Fibroblast of mammary gland (primary cell): Measurements from ENCODE around the gene EVC2.
A peak's percentile ranks its signal among the peaks of the same experiment; 100 is the strongest.

ENCODE experiments used
- DNase-seq: peaks from one replicate; pipeline ENCODE4 v3.0.0-alpha.2; 2010; ENCODE audit warnings: low read depth
- H3K4me3 ChIP-seq: 2 replicates; pipeline ENCODE4 v1.5.1; 2011; ENCODE audit warnings: low read depth, mild to moderate bottlenecking, low read length, moderate library complexity; ENCODE audit not compliant: control insufficient read depth
- TF ChIP-seq, protein P1 (sequence below): conservative IDR thresholded peaks from 2 replicates; pipeline ENCODE4 v1.5.1; 2011; ENCODE audit warnings: low read depth, low read length, inconsistent platforms; ENCODE audit not compliant: control insufficient read depth, insufficient read depth

Gene EVC2

DNA sequence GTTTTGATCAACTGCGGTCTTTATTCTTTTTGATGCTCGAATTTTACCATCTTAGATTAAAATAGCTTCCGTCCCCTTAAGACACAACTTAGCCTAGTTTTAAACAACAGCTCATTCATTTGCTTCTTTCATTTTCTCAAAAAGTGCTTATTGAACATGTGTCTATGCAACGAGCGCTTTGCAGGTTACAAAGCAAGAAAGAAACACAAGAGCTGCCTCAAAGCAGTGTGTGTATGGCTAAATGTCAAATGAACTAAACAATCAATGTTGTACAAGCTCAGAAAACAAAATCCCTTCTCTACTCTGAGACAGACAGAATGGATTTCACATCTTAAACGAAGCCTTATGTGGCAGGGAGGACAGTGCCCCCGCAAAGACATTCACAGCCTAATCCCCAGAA lies 61.0 kb downstream of the EVC2 start:
- TF ChIP-seq, protein P1, sequence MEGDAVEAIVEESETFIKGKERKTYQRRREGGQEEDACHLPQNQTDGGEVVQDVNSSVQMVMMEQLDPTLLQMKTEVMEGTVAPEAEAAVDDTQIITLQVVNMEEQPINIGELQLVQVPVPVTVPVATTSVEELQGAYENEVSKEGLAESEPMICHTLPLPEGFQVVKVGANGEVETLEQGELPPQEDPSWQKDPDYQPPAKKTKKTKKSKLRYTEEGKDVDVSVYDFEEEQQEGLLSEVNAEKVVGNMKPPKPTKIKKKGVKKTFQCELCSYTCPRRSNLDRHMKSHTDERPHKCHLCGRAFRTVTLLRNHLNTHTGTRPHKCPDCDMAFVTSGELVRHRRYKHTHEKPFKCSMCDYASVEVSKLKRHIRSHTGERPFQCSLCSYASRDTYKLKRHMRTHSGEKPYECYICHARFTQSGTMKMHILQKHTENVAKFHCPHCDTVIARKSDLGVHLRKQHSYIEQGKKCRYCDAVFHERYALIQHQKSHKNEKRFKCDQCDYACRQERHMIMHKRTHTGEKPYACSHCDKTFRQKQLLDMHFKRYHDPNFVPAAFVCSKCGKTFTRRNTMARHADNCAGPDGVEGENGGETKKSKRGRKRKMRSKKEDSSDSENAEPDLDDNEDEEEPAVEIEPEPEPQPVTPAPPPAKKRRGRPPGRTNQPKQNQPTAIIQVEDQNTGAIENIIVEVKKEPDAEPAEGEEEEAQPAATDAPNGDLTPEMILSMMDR, result no peak
- no peak for DNase-seq
- no peak overlapping the region for H3K4me3 ChIP-seq

DNA sequence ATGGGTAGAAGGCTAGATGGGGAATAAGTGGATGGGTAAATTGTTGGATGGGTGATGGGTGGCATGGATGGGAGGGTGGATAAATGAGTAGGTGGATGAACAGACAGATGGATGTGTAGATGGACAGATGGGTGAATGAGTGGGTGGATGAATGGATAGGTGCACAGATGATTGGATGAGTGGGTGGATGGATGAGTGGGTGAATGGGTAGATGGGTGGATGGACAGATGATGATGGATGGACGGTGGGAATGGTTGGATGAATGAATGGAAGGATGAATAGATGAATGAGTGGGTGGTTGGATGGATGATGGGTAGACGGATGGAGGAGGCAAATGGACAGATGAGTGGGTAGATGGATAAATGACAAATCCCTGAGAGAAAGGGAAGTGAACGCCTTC lies 68.3 kb downstream of the EVC2 start:
- H3K4me3 ChIP-seq, result no peak overlapping the region
- TF ChIP-seq, protein P1, result no peak
- no peak for DNase-seq

DNA sequence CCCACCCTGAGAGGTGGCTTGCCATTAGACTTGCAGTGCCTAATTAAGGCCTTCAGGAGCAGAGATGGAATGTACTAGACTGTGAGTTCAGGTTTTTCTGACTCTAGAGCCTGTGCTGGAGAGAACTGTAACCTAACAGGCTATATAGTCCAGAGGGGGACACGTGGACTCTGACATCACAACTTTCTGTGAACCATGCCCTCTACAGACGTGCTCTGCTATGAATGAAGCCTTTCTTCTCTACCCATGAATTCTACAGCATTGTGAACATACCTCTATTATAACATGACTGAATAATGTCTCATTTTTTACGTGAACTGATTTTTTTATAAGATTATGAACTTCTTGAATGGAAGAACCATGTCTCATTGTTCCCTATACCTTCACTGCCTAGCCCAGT lies 68.8 kb downstream of the EVC2 start:
- TF ChIP-seq, protein P1, result no peak
- no peak overlapping the region for H3K4me3 ChIP-seq
- DNase-seq, result no peak

DNA sequence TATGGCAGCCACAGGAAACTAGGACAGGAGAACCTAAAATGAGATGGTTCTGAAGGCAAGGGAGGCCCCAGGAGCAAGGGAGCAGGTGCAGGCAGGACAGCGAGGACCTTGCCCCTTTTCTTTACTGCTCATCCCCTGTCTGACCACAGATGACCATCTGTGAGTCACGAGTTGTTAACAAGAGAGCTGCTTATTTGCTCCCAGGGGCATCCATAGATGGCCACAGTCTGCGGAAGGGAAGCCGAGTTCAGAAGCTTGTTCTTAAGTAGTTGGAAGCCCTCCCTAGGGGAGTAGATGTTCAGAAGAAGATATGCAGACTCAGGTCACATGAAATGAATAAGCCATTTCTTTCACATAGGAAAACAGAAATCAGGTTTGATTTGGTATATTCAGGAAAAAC lies 69.4 kb downstream of the EVC2 start:
- H3K4me3 ChIP-seq, result no peak overlapping the region
- TF ChIP-seq, protein P1, result no peak
- peak; percentile 87 for DNase-seq

DNA sequence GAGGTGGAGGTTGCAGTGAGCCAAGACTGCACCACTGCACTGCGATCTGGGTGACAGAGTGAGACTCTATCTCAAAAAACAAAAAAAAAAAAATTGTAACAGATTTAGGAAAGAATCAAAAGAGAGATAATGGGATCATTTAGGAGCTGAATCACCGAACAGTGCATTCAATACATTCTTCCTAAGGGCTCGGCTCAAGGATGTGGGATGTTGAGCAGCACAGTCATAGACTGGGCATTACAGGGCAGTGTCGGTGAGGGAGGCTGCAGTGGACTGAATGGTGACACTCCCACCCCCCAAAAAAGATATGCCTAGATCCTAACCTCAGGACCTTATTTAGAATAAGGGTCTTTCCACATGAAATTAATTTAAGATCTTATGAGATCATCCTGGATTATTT lies 70.0 kb downstream of the EVC2 start:
- TF ChIP-seq, protein P1, result no peak
- DNase-seq, result peak; percentile 55
- no peak overlapping the region for H3K4me3 ChIP-seq

DNA sequence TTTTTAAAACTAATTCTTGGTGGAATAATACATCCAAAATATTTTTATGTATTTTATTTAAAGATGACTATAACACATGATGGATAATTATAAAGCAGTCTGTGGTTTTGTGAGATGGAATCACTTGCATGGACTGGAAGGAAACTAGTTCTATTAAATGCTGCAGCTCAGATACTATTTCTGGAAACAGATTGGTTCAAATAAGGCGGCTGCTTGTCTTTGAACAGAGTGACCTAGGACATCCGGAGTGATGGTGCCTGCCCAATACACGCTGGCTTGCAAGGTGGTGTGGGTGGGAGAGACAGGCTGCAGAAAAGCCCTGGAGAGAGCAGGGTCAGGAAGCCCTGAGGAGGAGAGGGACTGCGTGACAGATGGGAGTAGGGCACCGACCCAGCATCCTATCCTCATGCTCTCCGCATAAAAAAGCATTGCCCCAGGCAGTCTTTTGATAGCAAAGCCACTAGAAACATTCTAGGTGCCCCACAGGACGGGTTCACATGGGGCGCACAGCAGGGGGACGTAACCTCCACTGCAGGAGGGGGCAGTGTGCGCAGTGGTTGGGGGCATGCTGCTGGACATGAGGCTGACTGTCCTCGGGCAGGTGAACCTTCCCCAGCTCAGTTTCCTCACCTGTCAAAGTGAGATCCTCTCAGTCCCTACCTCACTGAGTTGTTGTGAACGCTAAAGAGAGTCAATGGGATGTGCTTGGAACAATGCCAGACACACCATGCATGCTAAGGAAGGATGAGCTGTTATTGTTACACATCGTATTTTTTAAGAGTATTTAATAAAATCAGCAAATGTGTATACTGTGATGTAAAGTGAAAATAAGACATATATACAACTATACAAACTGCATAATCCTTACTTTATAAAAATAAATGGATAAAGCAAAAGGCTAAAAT lies 71.3 kb downstream of the EVC2 start:
- no peak for DNase-seq
- TF ChIP-seq, protein P1, result no peak
- no peak overlapping the region for H3K4me3 ChIP-seq

DNA sequence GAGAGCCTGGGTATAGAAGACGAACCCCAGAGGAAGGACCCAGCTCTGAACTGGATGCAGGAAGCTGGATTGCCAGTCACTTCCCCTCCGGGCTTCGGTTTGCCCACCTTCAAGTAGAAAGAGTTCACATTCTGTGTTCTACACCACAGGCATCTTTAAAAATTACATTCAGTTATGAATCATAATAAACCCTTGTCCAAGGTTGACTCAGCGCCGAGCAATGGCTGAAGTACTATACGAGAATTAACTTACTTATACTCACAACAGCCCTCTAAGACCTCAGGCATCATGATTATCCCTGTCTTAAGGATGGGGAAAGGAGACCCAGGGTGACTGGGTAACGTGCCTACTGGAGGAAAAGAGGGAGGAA lies 72.5 kb downstream of the EVC2 start:
- TF ChIP-seq, protein P1, result no peak
- no peak overlapping the region for H3K4me3 ChIP-seq
- peak; percentile 63 for DNase-seq
